ENCODE measurements around the gene LRCH1.
"Not testable (repeated sequence)": the region's sequence is repeated elsewhere in the genome, so short reads cannot be mapped to it uniquely, and the experiment has no call there.

Gene LRCH1

GRCh38 chr13:46552889-46553520 lies at the start of gene LRCH1:
LRCH1 (plus strand) TSS chr13:46553170; CDS start chr13:46553397, 227 bp downstream.
- DNase-seq = peak; percentile 17

GRCh38 chr13:46504036-46504435 lies 48.9 kb upstream of the LRCH1 start:
- no peak for DNase-seq

GRCh38 chr13:46507981-46508380 lies 45.0 kb upstream of the LRCH1 start:
- no peak for DNase-seq

GRCh38 chr13:46509981-46510380 lies 43.0 kb upstream of the LRCH1 start:
- DNase-seq = no peak

- DNase-seq = no peak
Observed at GRCh38 chr13:46515803-46516202, 37.2 kb upstream of the LRCH1 start.

GRCh38 chr13:46516599-46517338 lies 36.2 kb upstream of the LRCH1 start:
- DNase-seq = no peak

- DNase-seq = not testable (repeated sequence)
Observed at GRCh38 chr13:46517748-46518147, 35.2 kb upstream of the LRCH1 start.

GRCh38 chr13:46519182-46519581 lies 33.8 kb upstream of the LRCH1 start:
- no peak for DNase-seq

GRCh38 chr13:46520166-46520565 lies 32.8 kb upstream of the LRCH1 start:
- DNase-seq = no peak

- no peak for DNase-seq
Observed at GRCh38 chr13:46521486-46521885, 31.5 kb upstream of the LRCH1 start.

- no peak for DNase-seq
Observed at GRCh38 chr13:46521921-46522747, 30.8 kb upstream of the LRCH1 start.

- no peak for DNase-seq
Observed at GRCh38 chr13:46522748-46523030, 30.3 kb upstream of the LRCH1 start.

- no peak for DNase-seq
Observed at GRCh38 chr13:46523972-46524752, 28.8 kb upstream of the LRCH1 start.

- DNase-seq = no peak
Observed at GRCh38 chr13:46526100-46526735, 26.8 kb upstream of the LRCH1 start.

GRCh38 chr13:46526740-46527139 lies 26.2 kb upstream of the LRCH1 start:
- DNase-seq = no peak

- no peak for DNase-seq
Observed at GRCh38 chr13:46527237-46527636, 25.7 kb upstream of the LRCH1 start.

GRCh38 chr13:46529216-46529919 lies 23.6 kb upstream of the LRCH1 start:
- no peak for DNase-seq

GRCh38 chr13:46530084-46530935 lies 22.7 kb upstream of the LRCH1 start:
- DNase-seq = no peak

GRCh38 chr13:46531953-46532352 lies 21.0 kb upstream of the LRCH1 start:
- DNase-seq = no peak

- DNase-seq = no peak
Observed at GRCh38 chr13:46535002-46535401, 18.0 kb upstream of the LRCH1 start.

- no peak for DNase-seq
Observed at GRCh38 chr13:46535825-46536224, 17.1 kb upstream of the LRCH1 start.
